ENCODE data around the gene ZNF333. TPM values are rescaled to one million over a fixed set of nuclear protein-coding genes. Genes with fewer than 3 reads are reported as not detected.

ZNF333 gene
- polyA plus RNA-seq, 1 of the 3 experiments (the other 2 are of a cell fraction): 15.2 TPM

- TF ChIP-seq, protein P1, sequence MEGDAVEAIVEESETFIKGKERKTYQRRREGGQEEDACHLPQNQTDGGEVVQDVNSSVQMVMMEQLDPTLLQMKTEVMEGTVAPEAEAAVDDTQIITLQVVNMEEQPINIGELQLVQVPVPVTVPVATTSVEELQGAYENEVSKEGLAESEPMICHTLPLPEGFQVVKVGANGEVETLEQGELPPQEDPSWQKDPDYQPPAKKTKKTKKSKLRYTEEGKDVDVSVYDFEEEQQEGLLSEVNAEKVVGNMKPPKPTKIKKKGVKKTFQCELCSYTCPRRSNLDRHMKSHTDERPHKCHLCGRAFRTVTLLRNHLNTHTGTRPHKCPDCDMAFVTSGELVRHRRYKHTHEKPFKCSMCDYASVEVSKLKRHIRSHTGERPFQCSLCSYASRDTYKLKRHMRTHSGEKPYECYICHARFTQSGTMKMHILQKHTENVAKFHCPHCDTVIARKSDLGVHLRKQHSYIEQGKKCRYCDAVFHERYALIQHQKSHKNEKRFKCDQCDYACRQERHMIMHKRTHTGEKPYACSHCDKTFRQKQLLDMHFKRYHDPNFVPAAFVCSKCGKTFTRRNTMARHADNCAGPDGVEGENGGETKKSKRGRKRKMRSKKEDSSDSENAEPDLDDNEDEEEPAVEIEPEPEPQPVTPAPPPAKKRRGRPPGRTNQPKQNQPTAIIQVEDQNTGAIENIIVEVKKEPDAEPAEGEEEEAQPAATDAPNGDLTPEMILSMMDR (IDR thresholded peaks at IDR 0.05): no peak
- TF ChIP-seq ELF1 (IDR thresholded peaks at IDR 0.05): no peak
- no peak for TF ChIP-seq MAX (IDR thresholded peaks at IDR 0.05; ENCODE audit: low read depth)
- TF ChIP-seq, protein P2, sequence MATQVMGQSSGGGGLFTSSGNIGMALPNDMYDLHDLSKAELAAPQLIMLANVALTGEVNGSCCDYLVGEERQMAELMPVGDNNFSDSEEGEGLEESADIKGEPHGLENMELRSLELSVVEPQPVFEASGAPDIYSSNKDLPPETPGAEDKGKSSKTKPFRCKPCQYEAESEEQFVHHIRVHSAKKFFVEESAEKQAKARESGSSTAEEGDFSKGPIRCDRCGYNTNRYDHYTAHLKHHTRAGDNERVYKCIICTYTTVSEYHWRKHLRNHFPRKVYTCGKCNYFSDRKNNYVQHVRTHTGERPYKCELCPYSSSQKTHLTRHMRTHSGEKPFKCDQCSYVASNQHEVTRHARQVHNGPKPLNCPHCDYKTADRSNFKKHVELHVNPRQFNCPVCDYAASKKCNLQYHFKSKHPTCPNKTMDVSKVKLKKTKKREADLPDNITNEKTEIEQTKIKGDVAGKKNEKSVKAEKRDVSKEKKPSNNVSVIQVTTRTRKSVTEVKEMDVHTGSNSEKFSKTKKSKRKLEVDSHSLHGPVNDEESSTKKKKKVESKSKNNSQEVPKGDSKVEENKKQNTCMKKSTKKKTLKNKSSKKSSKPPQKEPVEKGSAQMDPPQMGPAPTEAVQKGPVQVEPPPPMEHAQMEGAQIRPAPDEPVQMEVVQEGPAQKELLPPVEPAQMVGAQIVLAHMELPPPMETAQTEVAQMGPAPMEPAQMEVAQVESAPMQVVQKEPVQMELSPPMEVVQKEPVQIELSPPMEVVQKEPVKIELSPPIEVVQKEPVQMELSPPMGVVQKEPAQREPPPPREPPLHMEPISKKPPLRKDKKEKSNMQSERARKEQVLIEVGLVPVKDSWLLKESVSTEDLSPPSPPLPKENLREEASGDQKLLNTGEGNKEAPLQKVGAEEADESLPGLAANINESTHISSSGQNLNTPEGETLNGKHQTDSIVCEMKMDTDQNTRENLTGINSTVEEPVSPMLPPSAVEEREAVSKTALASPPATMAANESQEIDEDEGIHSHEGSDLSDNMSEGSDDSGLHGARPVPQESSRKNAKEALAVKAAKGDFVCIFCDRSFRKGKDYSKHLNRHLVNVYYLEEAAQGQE (IDR thresholded peaks at IDR 0.05; ENCODE audit: low read depth, low read length): no peak
- TF ChIP-seq JUND (IDR thresholded peaks at IDR 0.05): no peak
Measured at GRCh38 chr19:14682084-14682483, 7.8 kb upstream of the ZNF333 start (continued).

GRCh38 chr19:14683439-14683838, 6.4 kb upstream of the ZNF333 start:
- Histone ChIP-seq H3K9me3 (no peaks in the 10 kb centered on the region), H3F3A (replicated peaks; ENCODE audit: insufficient read depth) (peaks cover 2% of the 10 kb centered on the region), H3K27me3 (ENCODE audit: insufficient read depth) (peaks cover 21% of the 10 kb centered on the region; the same call in 1 of the 2 replicates), H3K79me2 (ENCODE audit: insufficient read depth) (no peaks in the 10 kb centered on the region), H3K4me2 (no peak overlapping the region), H3K4me3 (ENCODE audit: low read depth in 2 of 2, low read length in 1 of 2) (no peak overlapping the region), H3K9me2 (no peaks in the 10 kb centered on the region), H4K20me1 (ENCODE audit: insufficient read depth) (no peaks in the 10 kb centered on the region), H3K9ac (no peak overlapping the region), H2AFZ (ENCODE audit: low read depth) (no peak overlapping the region), H3K4me1 (ENCODE audit: control insufficient read depth in 1 of 2, insufficient read depth in 2 of 2, low read depth in 1 of 2, low read length in 1 of 2) (no peaks in the 10 kb centered on the region), H3K27ac (ENCODE audit: low read depth in 2 of 2, low read length in 1 of 2) (no peak overlapping the region), H3K36me3 (replicated peaks in 1 of 2; ENCODE audit: control insufficient read depth in 1 of 2, insufficient read depth in 2 of 2, low read length in 1 of 2) (no peaks in the 10 kb centered on the region)
- ChIA-PET CTCF (interaction anchor here (1.0 to 10.2 kb wide), 3 partner anchors 10 to 111 kb away, joined by 3 to 123 read pairs (median 21); partner anchors contain the start of genes ADGRE3 and NDUFB7), POLR2A (no interaction called here)
- DNase-seq: no peak
- 10% methylated on average over 2 of the region's 3 CpGs for WGBS (ENCODE audit: low lambda C conversion rate)
- no peak for TF ChIP-seq TAF1 (IDR thresholded peaks at IDR 0.05; ENCODE audit: borderline replicate concordance, low read depth, low read length)
- TF ChIP-seq RFX5 (IDR thresholded peaks at IDR 0.05; ENCODE audit: low read length): no peak
- no peak for TF ChIP-seq EZH2phosphoT487 (IDR thresholded peaks at IDR 0.05; ENCODE audit: borderline replicate concordance, low read depth)
- no peak for TF ChIP-seq IRF3 (IDR thresholded peaks at IDR 0.05; ENCODE audit: low read depth, low read length)
- TF ChIP-seq MXI1 (IDR thresholded peaks at IDR 0.05; ENCODE audit: low read depth, low read length): no peak
- TF ChIP-seq FOXJ3 (CRISPR knock-in tag; IDR thresholded peaks at IDR 0.05): no peak
- TF ChIP-seq POLR2AphosphoS5 (IDR thresholded peaks at IDR 0.05; ENCODE audit: low read depth, low read length): no peak
- no peak for TF ChIP-seq CHD2 (IDR thresholded peaks at IDR 0.05; ENCODE audit: low read length, partially characterized antibody)
- no peak for TF ChIP-seq TCF12 (IDR thresholded peaks at IDR 0.05)
- TF ChIP-seq FOSL2 (IDR thresholded peaks at IDR 0.05; ENCODE audit: borderline replicate concordance, low read depth): no peak
- TF ChIP-seq RAD21 (IDR thresholded peaks at IDR 0.05; ENCODE audit: low read length): no peak
- TF ChIP-seq, protein P2 (IDR thresholded peaks at IDR 0.05; ENCODE audit: low read depth, low read length): no peak
- TF ChIP-seq NFIC (IDR thresholded peaks at IDR 0.05; ENCODE audit: borderline replicate concordance): no peak
- TF ChIP-seq, protein P3, sequence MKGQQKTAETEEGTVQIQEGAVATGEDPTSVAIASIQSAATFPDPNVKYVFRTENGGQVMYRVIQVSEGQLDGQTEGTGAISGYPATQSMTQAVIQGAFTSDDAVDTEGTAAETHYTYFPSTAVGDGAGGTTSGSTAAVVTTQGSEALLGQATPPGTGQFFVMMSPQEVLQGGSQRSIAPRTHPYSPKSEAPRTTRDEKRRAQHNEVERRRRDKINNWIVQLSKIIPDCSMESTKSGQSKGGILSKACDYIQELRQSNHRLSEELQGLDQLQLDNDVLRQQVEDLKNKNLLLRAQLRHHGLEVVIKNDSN (IDR thresholded peaks at IDR 0.05; ENCODE audit: borderline replicate concordance, low read depth): no peak
- TF ChIP-seq GATA2 (CRISPR knock-in tag; IDR thresholded peaks at IDR 0.05): no peak
- no peak for TF ChIP-seq EP300 (IDR thresholded peaks at IDR 0.05; ENCODE audit: borderline replicate concordance in 1 of 2, low read depth in 1 of 2, low read length in 1 of 2)
